GM06990 (cell line): ENCODE data around the gene STRIT1.

ENCODE experiments used
- DNase-seq: peaks from one replicate; pipeline ENCODE4 v3.0.0-alpha.2; 2011; ENCODE audit not compliant: insufficient read length; ENCODE audit errors: extremely low read depth
- H3K27me3 ChIP-seq: replicated peaks from 2 replicates; pipeline ENCODE4 v1.6.0; 2011; ENCODE audit warnings: low read length; ENCODE audit not compliant: control insufficient read depth, insufficient read depth
- H3K36me3 ChIP-seq: 2 replicates; pipeline ENCODE4 v1.5.1; 2011; ENCODE audit warnings: low read length; ENCODE audit not compliant: control insufficient read depth, insufficient read depth
- H3K4me3 ChIP-seq: replicated peaks from 2 replicates; pipeline ENCODE4 v1.5.1; 2011; ENCODE audit warnings: low read depth, mild to moderate bottlenecking, control low read depth, low read length
- CTCF ChIP-seq: IDR thresholded peaks from 2 replicates; pipeline ENCODE4 v1.5.1; 2011; ENCODE audit warnings: low read length, control low read depth, mild to moderate bottlenecking, inconsistent platforms; ENCODE audit not compliant: insufficient read depth, poor library complexity, severe bottlenecking

STRIT1 gene

GRCh38 chr3:155323063-155323666 is 29.7 kb upstream of the STRIT1 start:
- Histone ChIP-seq H3K27me3 (no peaks in the 10 kb centered on the region), H3K4me3 (no peak overlapping the region), H3K36me3 (no peaks in the 10 kb centered on the region)
- no peak for DNase-seq
- peak; percentile 63 for TF ChIP-seq CTCF

- Histone ChIP-seq H3K27me3 (no peaks in the 10 kb centered on the region), H3K4me3 (no peak overlapping the region), H3K36me3 (no peaks in the 10 kb centered on the region)
- DNase-seq = no peak
- TF ChIP-seq CTCF = no peak
These were observed 27.9 kb upstream of the STRIT1 start for GRCh38 chr3:155321418-155321817.

- Histone ChIP-seq H3K27me3 (no peaks in the 10 kb centered on the region), H3K4me3 (no peak overlapping the region), H3K36me3 (no peaks in the 10 kb centered on the region)
- no peak for TF ChIP-seq CTCF
- DNase-seq = no peak
These were observed 27.5 kb upstream of the STRIT1 start for GRCh38 chr3:155320934-155321333.

GRCh38 chr3:155318740-155319139 is 25.3 kb upstream of the STRIT1 start:
- TF ChIP-seq CTCF = no peak
- H3K4me3 ChIP-seq = no peak overlapping the region
- no peaks in the 10 kb centered on the region for H3K27me3 ChIP-seq
- DNase-seq = no peak
- no peaks in the 10 kb centered on the region for H3K36me3 ChIP-seq

GRCh38 chr3:155317211-155317610 is 23.7 kb upstream of the STRIT1 start:
- Histone ChIP-seq H3K4me3 (no peak overlapping the region), H3K36me3 (no peaks in the 10 kb centered on the region), H3K27me3 (no peaks in the 10 kb centered on the region)
- no peak for TF ChIP-seq CTCF
- DNase-seq = no peak

- no peaks in the 10 kb centered on the region for H3K36me3 ChIP-seq
- no peak for TF ChIP-seq CTCF
- H3K4me3 ChIP-seq = no peak overlapping the region
- no peaks in the 10 kb centered on the region for H3K27me3 ChIP-seq
- DNase-seq = no peak
These were observed 22.9 kb upstream of the STRIT1 start for GRCh38 chr3:155316426-155316825.
